SK-N-SH treated with all-trans-retinoic acid at 6 μM for 48 hours (cell line): ENCODE data around the gene RNASEH1.
A peak's percentile ranks its signal among the peaks of the same experiment; 100 is the strongest.

ENCODE experiments used
- ATAC-seq: fragments of 200-7000 bp; cut with Tn5 transposase; 3 replicates; pipeline ENCODE4 v1.9.1; 2020; ENCODE audit warnings: mild to moderate bottlenecking, moderate library complexity
- ARNTL ChIP-seq: fragments of 450-650 bp; formaldehyde crosslinking; IDR thresholded peaks from 2 replicates; pipeline ENCODE4 v1.5.0; 2020; ENCODE audit warnings: low read depth, mild to moderate bottlenecking, moderate library complexity, borderline replicate concordance
- BACH2 ChIP-seq: fragments of 250-450 bp; sonication (Bioruptor Pico); IDR thresholded peaks from 2 replicates; pipeline ENCODE4 v1.9.0; 2021; ENCODE audit warnings: mild to moderate bottlenecking, borderline replicate concordance
- CSDC2 ChIP-seq: fragments of 250-450 bp; sonication (Bioruptor Pico); IDR thresholded peaks from 2 replicates; pipeline ENCODE4 v1.5.0; 2020; ENCODE audit warnings: mild to moderate bottlenecking, moderate library complexity
- ESRRG ChIP-seq: fragments of 250-450 bp; sonication (Bioruptor Pico); IDR thresholded peaks from 2 replicates; pipeline ENCODE4 v1.6.1; 2021; ENCODE audit warnings: mild to moderate bottlenecking
- GLIS3 ChIP-seq: fragments of 250-450 bp; sonication (Bioruptor Pico); IDR thresholded peaks from 2 replicates; pipeline ENCODE4 v1.5.0; 2020; ENCODE audit warnings: mild to moderate bottlenecking, moderate library complexity
- ISL1 ChIP-seq: fragments of 250-450 bp; sonication (Bioruptor Pico); IDR thresholded peaks from 2 replicates; pipeline ENCODE4 v2.1.2; 2022; ENCODE audit warnings: mild to moderate bottlenecking, moderate library complexity
- OSR1 ChIP-seq: fragments of 250-450 bp; sonication (Bioruptor Pico); IDR thresholded peaks from 2 replicates; pipeline ENCODE4 v1.8.0; 2022; ENCODE audit warnings: moderate library complexity, mild to moderate bottlenecking, inconsistent platforms
- PPARA ChIP-seq: fragments of 250-450 bp; sonication (Bioruptor Pico); IDR thresholded peaks from 2 replicates; pipeline ENCODE4 v1.5.0; 2020; ENCODE audit warnings: mild to moderate bottlenecking, borderline replicate concordance
- RARB ChIP-seq: fragments of 250-450 bp; sonication (Bioruptor Pico); IDR thresholded peaks from 2 replicates; pipeline ENCODE4 v1.8.0; 2021; ENCODE audit warnings: mild to moderate bottlenecking, moderate library complexity
- SNAI2 ChIP-seq: fragments of 250-450 bp; sonication (Bioruptor Pico); IDR thresholded peaks from 2 replicates; pipeline ENCODE4 v1.5.0; 2020; ENCODE audit warnings: mild to moderate bottlenecking, moderate library complexity
- TCF4 ChIP-seq: fragments of 250-450 bp; sonication (Bioruptor Pico); IDR thresholded peaks from 2 replicates; pipeline ENCODE4 v1.8.0; 2021; ENCODE audit warnings: mild to moderate bottlenecking, moderate library complexity, borderline replicate concordance
- TOX ChIP-seq: fragments of 250-450 bp; sonication (Bioruptor Pico); IDR thresholded peaks from 2 replicates; pipeline ENCODE4 v1.8.0; 2021; ENCODE audit warnings: mild to moderate bottlenecking, moderate library complexity, borderline replicate concordance
- ZC3H10 ChIP-seq: fragments of 250-450 bp; sonication (Bioruptor Pico); IDR thresholded peaks from 2 replicates; pipeline ENCODE4 v1.5.1; 2021; ENCODE audit warnings: mild to moderate bottlenecking, moderate library complexity
- ZFP3 ChIP-seq: fragments of 250-450 bp; sonication (Bioruptor Pico); IDR thresholded peaks from 2 replicates; pipeline ENCODE4 v1.5.0; 2020; ENCODE audit warnings: mild to moderate bottlenecking, moderate library complexity
- ZFP30 ChIP-seq: fragments of 450-650 bp; formaldehyde crosslinking; IDR thresholded peaks from 2 replicates; pipeline ENCODE4 v1.5.0; 2022; ENCODE audit warnings: mild to moderate bottlenecking, moderate library complexity
- ZNF565 ChIP-seq: fragments of 450-650 bp; formaldehyde crosslinking; conservative IDR thresholded peaks from 2 replicates; pipeline ENCODE4 v1.5.0; 2020; ENCODE audit warnings: low read depth, mild to moderate bottlenecking, moderate library complexity
- ZNF70 ChIP-seq: fragments of 450-650 bp; formaldehyde crosslinking; IDR thresholded peaks from 2 replicates; pipeline ENCODE4 v1.5.0; 2020; ENCODE audit warnings: mild to moderate bottlenecking, moderate library complexity
- ZNF8 ChIP-seq: fragments of 450-650 bp; formaldehyde crosslinking; IDR thresholded peaks from 2 replicates; pipeline ENCODE4 v1.5.0; 2020; ENCODE audit warnings: mild to moderate bottlenecking, moderate library complexity
- TF ChIP-seq, protein P1 (sequence below): fragments of 250-450 bp; sonication (Bioruptor Pico); IDR thresholded peaks from 2 replicates; pipeline ENCODE4 v1.8.0; 2021; ENCODE audit warnings: low read depth, mild to moderate bottlenecking, moderate library complexity, borderline replicate concordance
- TF ChIP-seq, protein P2 (sequence below): fragments of 250-450 bp; sonication (Bioruptor Pico); IDR thresholded peaks from 2 replicates; pipeline ENCODE4 v1.5.0; 2020; ENCODE audit warnings: mild to moderate bottlenecking, moderate library complexity
- TF ChIP-seq, protein P3 (sequence below): fragments of 250-450 bp; sonication (Bioruptor Pico); IDR thresholded peaks from 2 replicates; pipeline ENCODE4 v1.5.1; 2020; ENCODE audit warnings: low read depth, mild to moderate bottlenecking, moderate library complexity
- TF ChIP-seq, protein P4 (sequence below): fragments of 250-450 bp; sonication (Bioruptor Pico); IDR thresholded peaks from 2 replicates; pipeline ENCODE4 v1.5.1; 2021; ENCODE audit warnings: mild to moderate bottlenecking, moderate library complexity

The RNASEH1 gene

DNA sequence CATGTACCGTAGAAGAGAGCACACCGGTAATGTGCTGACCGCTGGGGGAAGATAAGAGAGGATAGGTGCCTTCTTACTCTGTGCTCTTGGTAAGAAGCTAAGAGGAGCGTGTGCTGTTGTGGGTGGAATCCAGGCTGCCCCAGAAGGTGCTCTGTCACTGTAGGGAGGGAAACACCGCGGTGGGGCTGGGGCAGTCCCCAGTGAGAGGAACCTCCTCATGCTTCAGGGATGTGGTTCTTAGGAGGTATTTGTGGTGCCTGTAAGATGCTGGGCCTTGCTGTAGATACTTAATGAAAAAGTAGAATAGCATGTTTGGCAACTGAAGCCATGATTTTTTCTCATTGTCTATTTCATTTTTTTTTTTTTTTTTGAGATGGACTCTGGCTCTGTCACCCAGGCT, 37.9 kb upstream of the RNASEH1 start (continued):
- TF ChIP-seq ARNTL (CRISPR knock-in tag), result no peak

DNA sequence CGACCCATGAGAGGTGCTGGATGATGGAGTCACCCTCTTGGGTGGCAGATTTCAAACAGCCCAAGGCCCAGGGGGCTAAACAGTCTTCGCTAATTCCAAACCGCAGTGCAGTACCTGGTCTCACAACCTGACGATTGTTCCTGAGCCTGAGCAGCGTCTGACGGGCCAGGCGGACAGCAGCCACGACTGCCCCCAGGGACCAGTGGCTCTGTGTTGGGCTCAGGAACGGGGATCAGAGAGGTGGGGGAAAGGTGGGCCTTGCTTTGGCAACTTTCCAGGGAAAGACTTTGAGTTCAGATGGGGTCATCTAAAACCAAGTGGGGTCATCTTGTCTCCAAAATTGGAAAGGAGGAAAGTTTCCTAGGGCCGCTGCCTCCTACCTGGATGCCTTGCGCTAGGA, 37.3 kb upstream of the RNASEH1 start:
- peak; percentile 15; the same call in 2 of the 3 replicates for ATAC-seq
- no peak for TF ChIP-seq TCF4
- TF ChIP-seq ISL1 (CRISPR knock-in tag), result no peak
- TF ChIP-seq BACH2 (CRISPR knock-in tag), result no peak
- no peak for TF ChIP-seq GLIS3 (CRISPR knock-in tag)
- TF ChIP-seq CSDC2 (CRISPR knock-in tag), result no peak
- TF ChIP-seq TOX (CRISPR knock-in tag), result no peak
- TF ChIP-seq, protein P1, sequence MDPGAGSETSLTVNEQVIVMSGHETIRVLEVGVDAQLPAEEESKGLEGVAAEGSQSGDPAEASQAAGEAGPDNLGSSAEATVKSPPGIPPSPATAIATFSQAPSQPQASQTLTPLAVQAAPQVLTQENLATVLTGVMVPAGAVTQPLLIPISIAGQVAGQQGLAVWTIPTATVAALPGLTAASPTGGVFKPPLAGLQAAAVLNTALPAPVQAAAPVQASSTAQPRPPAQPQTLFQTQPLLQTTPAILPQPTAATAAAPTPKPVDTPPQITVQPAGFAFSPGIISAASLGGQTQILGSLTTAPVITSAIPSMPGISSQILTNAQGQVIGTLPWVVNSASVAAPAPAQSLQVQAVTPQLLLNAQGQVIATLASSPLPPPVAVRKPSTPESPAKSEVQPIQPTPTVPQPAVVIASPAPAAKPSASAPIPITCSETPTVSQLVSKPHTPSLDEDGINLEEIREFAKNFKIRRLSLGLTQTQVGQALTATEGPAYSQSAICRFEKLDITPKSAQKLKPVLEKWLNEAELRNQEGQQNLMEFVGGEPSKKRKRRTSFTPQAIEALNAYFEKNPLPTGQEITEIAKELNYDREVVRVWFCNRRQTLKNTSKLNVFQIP (CRISPR knock-in tag), result no peak
- TF ChIP-seq, protein P2, sequence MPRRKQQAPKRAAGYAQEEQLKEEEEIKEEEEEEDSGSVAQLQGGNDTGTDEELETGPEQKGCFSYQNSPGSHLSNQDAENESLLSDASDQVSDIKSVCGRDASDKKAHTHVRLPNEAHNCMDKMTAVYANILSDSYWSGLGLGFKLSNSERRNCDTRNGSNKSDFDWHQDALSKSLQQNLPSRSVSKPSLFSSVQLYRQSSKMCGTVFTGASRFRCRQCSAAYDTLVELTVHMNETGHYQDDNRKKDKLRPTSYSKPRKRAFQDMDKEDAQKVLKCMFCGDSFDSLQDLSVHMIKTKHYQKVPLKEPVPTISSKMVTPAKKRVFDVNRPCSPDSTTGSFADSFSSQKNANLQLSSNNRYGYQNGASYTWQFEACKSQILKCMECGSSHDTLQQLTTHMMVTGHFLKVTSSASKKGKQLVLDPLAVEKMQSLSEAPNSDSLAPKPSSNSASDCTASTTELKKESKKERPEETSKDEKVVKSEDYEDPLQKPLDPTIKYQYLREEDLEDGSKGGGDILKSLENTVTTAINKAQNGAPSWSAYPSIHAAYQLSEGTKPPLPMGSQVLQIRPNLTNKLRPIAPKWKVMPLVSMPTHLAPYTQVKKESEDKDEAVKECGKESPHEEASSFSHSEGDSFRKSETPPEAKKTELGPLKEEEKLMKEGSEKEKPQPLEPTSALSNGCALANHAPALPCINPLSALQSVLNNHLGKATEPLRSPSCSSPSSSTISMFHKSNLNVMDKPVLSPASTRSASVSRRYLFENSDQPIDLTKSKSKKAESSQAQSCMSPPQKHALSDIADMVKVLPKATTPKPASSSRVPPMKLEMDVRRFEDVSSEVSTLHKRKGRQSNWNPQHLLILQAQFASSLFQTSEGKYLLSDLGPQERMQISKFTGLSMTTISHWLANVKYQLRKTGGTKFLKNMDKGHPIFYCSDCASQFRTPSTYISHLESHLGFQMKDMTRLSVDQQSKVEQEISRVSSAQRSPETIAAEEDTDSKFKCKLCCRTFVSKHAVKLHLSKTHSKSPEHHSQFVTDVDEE (CRISPR knock-in tag), result no peak
- no peak for TF ChIP-seq ZC3H10 (CRISPR knock-in tag)
- no peak for TF ChIP-seq RARB
- no peak for TF ChIP-seq ZNF8
- TF ChIP-seq, all 23 proteins: peak for 0

DNA sequence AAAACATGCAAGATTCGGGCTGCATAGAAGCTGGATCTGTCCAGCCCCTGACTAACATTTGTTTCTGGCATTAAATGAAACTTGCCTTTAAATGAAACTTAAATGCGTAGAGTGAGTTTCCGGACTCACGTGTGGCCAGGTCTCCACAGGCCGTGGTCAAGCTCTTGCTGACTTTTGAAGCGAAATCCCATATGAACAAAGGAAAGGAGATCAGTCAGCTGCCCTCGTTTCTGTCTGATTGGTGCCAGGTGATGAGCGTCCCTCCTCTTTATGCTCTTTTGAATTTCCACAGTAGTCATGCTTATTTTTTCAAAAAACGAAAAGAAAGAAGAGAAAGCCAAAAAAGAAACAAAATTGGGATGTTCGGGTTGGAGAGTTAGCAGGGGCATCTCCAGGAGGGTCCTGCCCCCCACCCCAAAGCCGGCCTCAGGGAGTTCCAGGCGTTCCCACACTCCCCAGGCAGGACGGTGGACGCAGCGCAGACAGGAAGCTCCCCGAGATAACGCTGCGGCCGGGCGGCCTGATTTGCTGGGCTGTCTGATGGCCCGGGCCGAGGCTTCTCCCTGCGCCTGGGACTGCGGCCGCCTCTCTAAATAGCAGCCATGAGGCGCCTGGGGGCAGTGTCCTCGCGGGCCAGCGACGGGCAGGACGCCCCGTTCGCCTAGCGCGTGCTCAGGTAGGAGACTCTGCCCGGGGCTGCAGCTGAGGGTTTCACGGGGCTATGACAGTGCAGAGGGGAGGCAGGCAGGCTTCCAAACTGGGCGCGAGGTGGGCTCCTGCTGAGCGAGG, 36.6 kb upstream of the RNASEH1 start, which contains the start of gene COLEC11:
Gene COLEC11 (plus strand): TSS at position 620 of the 789 bp plus-strand sequence. CDS start 9,229 bp downstream, outside the sequence.
- ATAC-seq, result peak; percentile 90
- TF ChIP-seq ISL1 (CRISPR knock-in tag) (no peak), ARNTL (CRISPR knock-in tag) (no peak), ZFP3 (peak; percentile 66), GLIS3 (CRISPR knock-in tag) (peak; percentile 72; the same call in 1 of the 2 replicates), OSR1 (no peak), TOX (CRISPR knock-in tag) (no peak), ZNF8 (peak; percentile 44; the same call in 1 of the 2 replicates), ZFP30 (CRISPR knock-in tag) (peak; percentile 20; the same call in 1 of the 2 replicates), PPARA (CRISPR knock-in tag) (no peak), ESRRG (no peak), ZNF70 (CRISPR knock-in tag) (no peak; the same call in 1 of the 2 replicates), BACH2 (CRISPR knock-in tag) (no peak), ZNF565 (0 out of 2 replicates have a peak, but pooled peaks have one; percentile 50), ZC3H10 (CRISPR knock-in tag) (no peak), CSDC2 (CRISPR knock-in tag) (peak; percentile 83; the same call in 1 of the 2 replicates), TCF4 (no peak; the same call in none of the 2 replicates), SNAI2 (no peak; the same call in 1 of the 2 replicates), RARB (no peak)
- TF ChIP-seq, protein P3, sequence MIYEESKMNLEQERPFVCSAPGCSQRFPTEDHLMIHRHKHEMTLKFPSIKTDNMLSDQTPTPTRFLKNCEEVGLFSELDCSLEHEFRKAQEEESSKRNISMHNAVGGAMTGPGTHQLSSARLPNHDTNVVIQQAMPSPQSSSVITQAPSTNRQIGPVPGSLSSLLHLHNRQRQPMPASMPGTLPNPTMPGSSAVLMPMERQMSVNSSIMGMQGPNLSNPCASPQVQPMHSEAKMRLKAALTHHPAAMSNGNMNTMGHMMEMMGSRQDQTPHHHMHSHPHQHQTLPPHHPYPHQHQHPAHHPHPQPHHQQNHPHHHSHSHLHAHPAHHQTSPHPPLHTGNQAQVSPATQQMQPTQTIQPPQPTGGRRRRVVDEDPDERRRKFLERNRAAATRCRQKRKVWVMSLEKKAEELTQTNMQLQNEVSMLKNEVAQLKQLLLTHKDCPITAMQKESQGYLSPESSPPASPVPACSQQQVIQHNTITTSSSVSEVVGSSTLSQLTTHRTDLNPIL (CRISPR knock-in tag), result no peak
- TF ChIP-seq, protein P2 (CRISPR knock-in tag), result no peak; the same call in 1 of the 2 replicates
- TF ChIP-seq, protein P4, sequence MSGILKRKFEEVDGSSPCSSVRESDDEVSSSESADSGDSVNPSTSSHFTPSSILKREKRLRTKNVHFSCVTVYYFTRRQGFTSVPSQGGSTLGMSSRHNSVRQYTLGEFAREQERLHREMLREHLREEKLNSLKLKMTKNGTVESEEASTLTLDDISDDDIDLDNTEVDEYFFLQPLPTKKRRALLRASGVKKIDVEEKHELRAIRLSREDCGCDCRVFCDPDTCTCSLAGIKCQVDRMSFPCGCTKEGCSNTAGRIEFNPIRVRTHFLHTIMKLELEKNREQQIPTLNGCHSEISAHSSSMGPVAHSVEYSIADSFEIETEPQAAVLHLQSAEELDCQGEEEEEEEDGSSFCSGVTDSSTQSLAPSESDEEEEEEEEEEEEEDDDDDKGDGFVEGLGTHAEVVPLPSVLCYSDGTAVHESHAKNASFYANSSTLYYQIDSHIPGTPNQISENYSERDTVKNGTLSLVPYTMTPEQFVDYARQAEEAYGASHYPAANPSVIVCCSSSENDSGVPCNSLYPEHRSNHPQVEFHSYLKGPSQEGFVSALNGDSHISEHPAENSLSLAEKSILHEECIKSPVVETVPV (CRISPR knock-in tag), result 0 out of 2 replicates have a peak, but pooled peaks have one; percentile 45
- TF ChIP-seq, protein P1 (CRISPR knock-in tag), result no peak
